Body of pancreas (tissue), 4 donors: ENCODE data around the gene SWT1. TPM values are rescaled to one million over a fixed set of nuclear protein-coding genes. Genes with fewer than 3 reads are reported as not detected.

Source experiments
- ATAC-seq: fragments of 150-250 bp; one replicate; pipeline ENCODE4 v1.9.1; 2016
- DNase-seq, 4 donors: peaks; one replicate each; pipeline ENCODE4 v3.0.0-alpha.2; 2019
- H3K27ac ChIP-seq, 4 donors: fragments of 200-600 bp; sonication (generic); 1 replicate in 3 of 4; 2 replicates in 1 of 4; pipeline versions ENCODE4 v1.5.1 to v1.6.1; 2016 to 2019; ENCODE audit warnings: mild to moderate bottlenecking in 1 of 4, mixed read lengths in 1 of 4, moderate library complexity in 1 of 4
- H3K27me3 ChIP-seq, 2 donors: fragments of 200-600 bp; sonication (generic); one replicate each; pipeline ENCODE4 v1.6.0; 2016; ENCODE audit warnings: mild to moderate bottlenecking in 1 of 2
- H3K36me3 ChIP-seq, 2 donors: fragments of 200-600 bp; sonication (generic); replicated peaks in 1 of 2; 2 replicates each; pipeline ENCODE4 v1.5.1; 2016; ENCODE audit warnings: low read depth in 2 of 2; ENCODE audit not compliant: insufficient read depth in 1 of 2
- H3K4me1 ChIP-seq: fragments of 200-600 bp; sonication (generic); one replicate; pipeline ENCODE4 v1.6.0; 2016
- H3K4me3 ChIP-seq, 2 donors: fragments of 200-600 bp; sonication (generic); 1 replicate in 1 of 2; 2 replicates in 1 of 2; pipeline ENCODE4 v1.5.1; 2016 to 2019
- H3K9me3 ChIP-seq, 3 donors: fragments of 200-600 bp; sonication (generic); 1 replicate in 2 of 3; 2 replicates in 1 of 3; pipeline ENCODE4 v1.5.1; 2016
- CTCF ChIP-seq, 7 experiments: fragments of 450-650 bp in 4 of 7; fragments of 200-600 bp in 3 of 7; sonication (generic) in 3 of 7; IDR thresholded peaks; one replicate each; pipeline ENCODE4 v1.5.1; 2016 to 2019; ENCODE audit warnings: antibody characterized with exemption in 7 of 7
- POLR2A ChIP-seq, 3 donors: fragments of 450-650 bp; IDR thresholded peaks; one replicate each; pipeline ENCODE4 v1.6.1; 2016; ENCODE audit warnings: antibody characterized with exemption in 3 of 3, mild to moderate bottlenecking in 2 of 3
- WGBS, 2 donors: methylation state at CpG; one replicate each; pipeline ENCODE4 v1.1.5; 2017; 5-methylcytosine and 5-hydroxymethylcytosine counted together
- intact Hi-C: fragments of 100-400 bp; cut with DNase I; formaldehyde crosslinking; loops from one replicate; pipeline ENCODE4 v1.15.1; 2023
- total RNA-seq, 2 donors: library from RNA; depleted of rRNA; stranded (reverse); fragments of >200 nt; gene quantifications; one replicate each; pipeline ENCODE4 v1.1.0, GENCODE V29; 2016

Gene SWT1
- total RNA-seq, 2 donors from 2014 or later: 7.6 to 13.0 TPM

DNA sequence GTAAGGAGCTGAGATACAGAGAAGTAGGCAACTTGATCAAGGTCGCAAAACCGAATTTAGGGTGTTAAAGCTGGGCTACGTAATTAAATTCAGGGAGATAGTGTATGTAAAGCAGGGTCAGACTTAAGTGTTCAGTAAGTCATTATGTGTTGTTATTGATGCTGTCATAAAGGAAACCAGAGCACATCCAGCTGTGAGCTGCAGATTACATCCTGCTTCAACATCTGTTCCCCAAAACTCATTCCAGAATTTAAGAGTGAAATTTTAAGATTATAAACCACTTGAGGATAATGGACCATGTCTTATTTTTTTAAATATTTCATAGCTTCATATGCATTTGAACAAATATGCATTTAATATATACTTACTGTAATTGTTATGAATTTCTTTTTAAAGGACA is 110.3 kb downstream of the SWT1 start:
- Histone ChIP-seq H3K4me3 (no peak overlapping the region), H3K27me3 (no peaks in the 10 kb centered on the region), H3K4me1 (no peaks in the 10 kb centered on the region), H3K27ac (no peak overlapping the region), H3K9me3 (no peaks in the 10 kb centered on the region), H3K36me3 (no peaks in the 10 kb centered on the region)
- intact Hi-C loops: no loop called here
- no peak for ATAC-seq
- 68 to 73% methylated on average over 3 of the region's 3 CpGs for WGBS, 2 donors
- DNase-seq: no peak
- TF ChIP-seq POLR2A (IDR thresholded peaks at IDR 0.05): no peak
- TF ChIP-seq CTCF (IDR thresholded peaks at IDR 0.05): no peak

DNA sequence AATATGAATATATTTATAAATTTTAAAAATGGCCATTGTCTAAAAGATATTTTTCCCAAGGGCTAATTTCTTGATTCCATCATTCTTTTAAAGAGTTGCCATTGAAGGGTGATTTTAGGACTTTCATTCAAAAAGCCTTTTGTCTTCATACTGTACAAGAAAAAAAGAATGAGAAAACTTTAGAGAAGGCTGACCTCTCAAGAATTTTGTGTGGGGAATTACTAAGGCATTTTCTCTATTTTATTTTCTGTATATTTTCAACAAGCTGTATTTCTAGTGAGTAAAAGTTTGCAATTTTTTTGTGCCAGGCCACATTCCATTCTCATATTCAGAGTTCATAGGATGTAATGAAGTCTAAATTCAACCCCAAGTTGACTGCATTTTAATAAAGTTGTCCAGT is 110.7 kb downstream of the SWT1 start:
- no peak overlapping the region for H3K27ac ChIP-seq
- ATAC-seq: no peak
- TF ChIP-seq CTCF (IDR thresholded peaks at IDR 0.05) (no peak), POLR2A (IDR thresholded peaks at IDR 0.05) (no peak)
- H3K27me3 ChIP-seq: no peaks in the 10 kb centered on the region
- H3K9me3 ChIP-seq: no peaks in the 10 kb centered on the region
- intact Hi-C loops: no loop called here
- DNase-seq: no peak
- no peaks in the 10 kb centered on the region for H3K36me3 ChIP-seq
- H3K4me1 ChIP-seq: no peaks in the 10 kb centered on the region
- H3K4me3 ChIP-seq: no peak overlapping the region

- intact Hi-C loops: no loop called here
- Histone ChIP-seq H3K36me3 (no peaks in the 10 kb centered on the region), H3K4me3 (no peak overlapping the region), H3K4me1 (no peaks in the 10 kb centered on the region), H3K9me3 (no peaks in the 10 kb centered on the region), H3K27me3 (no peaks in the 10 kb centered on the region), H3K27ac (no peak overlapping the region)
- no peak for DNase-seq
- 79 to 90% methylated on average over 2 of the region's 2 CpGs for WGBS, 2 donors
- ATAC-seq: no peak
- TF ChIP-seq CTCF (IDR thresholded peaks at IDR 0.05) (no peak), POLR2A (IDR thresholded peaks at IDR 0.05) (no peak)
Observed at GRCh38 chr1:185268352-185268751, 111.4 kb downstream of the SWT1 start.

DNA sequence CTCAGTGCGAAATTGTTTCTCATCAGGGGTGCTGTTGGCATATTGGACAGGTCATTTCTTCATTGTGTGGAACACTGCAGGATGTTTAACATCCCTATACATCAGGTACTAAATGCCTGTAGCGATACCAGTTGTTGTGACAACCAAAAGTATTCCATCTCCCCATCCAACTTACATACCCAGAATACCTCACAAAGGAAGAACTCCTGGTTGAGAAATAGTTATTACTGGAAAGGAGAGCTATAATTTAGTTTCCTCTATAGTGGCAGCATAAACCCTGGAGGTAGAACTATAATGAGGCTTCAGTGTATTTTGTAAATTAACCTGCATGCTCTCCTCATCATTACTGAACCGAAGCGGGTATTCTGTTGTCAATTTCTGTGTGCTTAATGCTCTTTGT is 115.0 kb downstream of the SWT1 start:
- whole genome bisulfite sequencing, 2 donors: 95% methylated on average over 4 of the region's 4 CpGs
- ATAC-seq (no peak), DNase-seq (no peak)
- H3K9me3 ChIP-seq: no peaks in the 10 kb centered on the region
- no peak overlapping the region for H3K4me3 ChIP-seq
- H3K4me1 ChIP-seq: no peaks in the 10 kb centered on the region
- H3K27me3 ChIP-seq: no peaks in the 10 kb centered on the region
- H3K36me3 ChIP-seq: no peaks in the 10 kb centered on the region
- no peak overlapping the region for H3K27ac ChIP-seq
- TF ChIP-seq CTCF (IDR thresholded peaks at IDR 0.05): no peak
- TF ChIP-seq POLR2A (IDR thresholded peaks at IDR 0.05): no peak
- intact Hi-C loops: no loop called here

GRCh38 chr1:185279571-185279970 is 122.6 kb downstream of the SWT1 start:
- Histone ChIP-seq H3K36me3 (no peaks in the 10 kb centered on the region), H3K27me3 (no peaks in the 10 kb centered on the region), H3K27ac (no peak overlapping the region), H3K4me3 (no peak overlapping the region), H3K9me3 (no peaks in the 10 kb centered on the region), H3K4me1 (no peaks in the 10 kb centered on the region)
- no peak for DNase-seq
- intact Hi-C loops: no loop called here
- no peak for TF ChIP-seq POLR2A (IDR thresholded peaks at IDR 0.05)
- TF ChIP-seq CTCF (IDR thresholded peaks at IDR 0.05): no peak
- ATAC-seq: no peak
